GM12892 (cell line): ENCODE data around the gene HIPK1.

Experiments used
- POLR2A ChIP-seq: IDR thresholded peaks from 2 replicates; pipeline ENCODE4 v1.6.1; 2011; ENCODE audit warnings: low read depth, low read length, control low read depth
- TAF1 ChIP-seq: IDR thresholded peaks from 2 replicates; pipeline ENCODE4 v1.6.1; 2011; ENCODE audit warnings: low read depth, mild to moderate bottlenecking, control low read depth, low read length, borderline replicate concordance

GRCh38 chr1:113893267-113893666, 35.9 kb upstream of the HIPK1 start:
- TF ChIP-seq TAF1, result no peak
- no peak for TF ChIP-seq POLR2A
